ENCODE results near the gene SEMA3A. TPM values are rescaled to one million over a fixed set of nuclear protein-coding genes. Genes with fewer than 3 reads are reported as not detected.
"Not testable (repeated sequence)": the region's sequence is repeated elsewhere in the genome, so short reads cannot be mapped to it uniquely, and the experiment has no call there.

The SEMA3A gene
- total and polyA plus RNA-seq, 2 of the 4 experiments (the other 2 are of a cell fraction): 31.2 to 213 TPM

GRCh38 chr7:84243037-84243436 is 48.4 kb upstream of the SEMA3A start:
- in situ Hi-C loops (cut with MboI; ENCODE audit: low sequenced_read_pairs); H2BK15ac ChIP-seq (ENCODE audit: low read depth, low read length); dilution Hi-C loops (cut with HindIII; ENCODE audit: low sequenced_read_pairs, unreplicated experiment); DNase-seq; H3K27me3 ChIP-seq (ENCODE audit: control insufficient read depth, insufficient read depth, low read length); H2AK5ac ChIP-seq (ENCODE audit: low read depth, low read length); H3K9me1 ChIP-seq (ENCODE audit: insufficient read depth, low read length); H2AFZ ChIP-seq (replicated peaks; ENCODE audit: low read length, poor library complexity); H3K9me3 ChIP-seq (ENCODE audit: control insufficient read depth, insufficient read depth, low read length); H3K4ac ChIP-seq (ENCODE audit: low read depth, low read length); H3K4me2 ChIP-seq (ENCODE audit: low read depth, low read length); CTCF ChIA-PET; H3K4me1 ChIP-seq (ENCODE audit: control insufficient read depth, insufficient read depth, low read length); H3K79me1 ChIP-seq (ENCODE audit: low read depth in 1 of 2, low read length in 2 of 2); H4K8ac ChIP-seq (ENCODE audit: low read depth in 2 of 2, low read length in 2 of 2); H2AK9ac ChIP-seq (replicated peaks; ENCODE audit: low read depth, low read length, poor library complexity); ATAC-seq (ENCODE audit: low read depth); H3K23ac ChIP-seq (ENCODE audit: low read depth, low read length); intact Hi-C loops (cut with micrococcal nuclease); H3K9ac ChIP-seq (ENCODE audit: low read depth, low read length); POLR2A ChIA-PET (ENCODE audit: unreplicated experiment); H4K5ac ChIP-seq (ENCODE audit: low read depth, low read length); BruUV-seq (replicated peaks); H3K36me3 ChIP-seq (ENCODE audit: control insufficient read depth, insufficient read depth, low read length); H2BK20ac ChIP-seq (ENCODE audit: low read depth, low read length); H4K20me1 ChIP-seq (ENCODE audit: insufficient read depth, low read length); H3K18ac ChIP-seq (ENCODE audit: low read depth, low read length); H4K91ac ChIP-seq (ENCODE audit: insufficient read depth, low read depth, low read length); H2BK5ac ChIP-seq (ENCODE audit: low read depth, low read length, poor library complexity, severe bottlenecking); H3K27ac ChIP-seq (ENCODE audit: insufficient read depth, low read length); H3K4me3 ChIP-seq (ENCODE audit: insufficient read depth, low read depth, low read length); H2BK120ac ChIP-seq (ENCODE audit: low read depth, low read length); H3K14ac ChIP-seq (replicated peaks; ENCODE audit: low read depth, low read length); H3K56ac ChIP-seq (ENCODE audit: extremely low read depth, insufficient read depth, low read length): not testable (repeated sequence)
- WGBS, 2 experiments (ENCODE audit: extremely low coverage in 2 of 2, insufficient read length in 1 of 2): 80% methylated on average over 1 of the region's 6 CpGs; no CpG with 5 or more reads in 1 of the 2 experiments
